ENCODE measurements around the gene PAFAH2.
A peak's percentile ranks its signal among the peaks of the same experiment; 100 is the strongest.

The PAFAH2 gene

DNA sequence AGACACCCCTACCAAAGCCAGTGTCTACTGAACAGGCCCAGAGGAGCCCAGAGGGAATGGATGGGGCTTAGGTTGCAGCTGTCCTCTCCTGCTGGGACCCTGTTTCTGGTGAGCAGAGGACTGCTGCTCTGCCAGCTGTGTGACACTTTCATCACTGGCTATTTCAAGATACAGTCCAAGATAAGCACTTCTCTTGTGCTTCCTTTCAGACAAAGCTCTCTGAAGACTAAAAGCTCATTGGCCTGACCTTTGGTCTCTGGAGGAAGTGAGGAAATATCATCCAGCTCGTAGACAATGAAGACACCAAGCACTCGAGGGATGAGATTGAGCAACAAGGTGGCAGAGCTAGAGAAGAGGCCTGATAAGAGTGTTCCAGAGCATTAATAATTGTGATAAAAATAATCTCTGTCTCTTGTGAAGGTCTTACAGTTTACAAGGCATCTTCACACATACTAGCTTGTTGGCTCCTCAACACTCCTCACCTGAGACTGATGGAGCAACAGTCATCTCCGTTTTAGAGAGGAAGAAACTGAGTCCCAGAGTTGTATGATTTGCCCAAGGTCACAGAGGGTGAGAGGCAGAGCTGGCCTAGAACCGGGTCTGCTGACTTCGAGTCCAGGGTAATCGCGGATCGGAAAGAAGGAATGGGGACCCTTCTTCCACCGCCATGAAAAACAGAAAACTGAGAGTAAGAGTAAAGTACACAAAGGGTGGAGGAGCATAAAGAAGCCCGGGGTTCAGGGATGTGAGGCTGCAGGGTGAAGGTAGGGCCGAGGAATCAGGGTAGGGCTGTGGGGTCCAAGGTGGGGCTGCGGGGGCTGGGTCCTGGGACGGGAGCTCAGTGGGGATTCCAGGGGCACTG lies 666 bp downstream of the PAFAH2 start:
- H3K4me1 ChIP-seq (ENCODE audit: low read length): peaks cover 12% of the 10 kb centered on the region
- H3K79me2 ChIP-seq (ENCODE audit: low read length): 0 out of 2 replicates have a peak, but pooled peaks cover 3% of the 10 kb centered on the region
- TF ChIP-seq, protein P1, sequence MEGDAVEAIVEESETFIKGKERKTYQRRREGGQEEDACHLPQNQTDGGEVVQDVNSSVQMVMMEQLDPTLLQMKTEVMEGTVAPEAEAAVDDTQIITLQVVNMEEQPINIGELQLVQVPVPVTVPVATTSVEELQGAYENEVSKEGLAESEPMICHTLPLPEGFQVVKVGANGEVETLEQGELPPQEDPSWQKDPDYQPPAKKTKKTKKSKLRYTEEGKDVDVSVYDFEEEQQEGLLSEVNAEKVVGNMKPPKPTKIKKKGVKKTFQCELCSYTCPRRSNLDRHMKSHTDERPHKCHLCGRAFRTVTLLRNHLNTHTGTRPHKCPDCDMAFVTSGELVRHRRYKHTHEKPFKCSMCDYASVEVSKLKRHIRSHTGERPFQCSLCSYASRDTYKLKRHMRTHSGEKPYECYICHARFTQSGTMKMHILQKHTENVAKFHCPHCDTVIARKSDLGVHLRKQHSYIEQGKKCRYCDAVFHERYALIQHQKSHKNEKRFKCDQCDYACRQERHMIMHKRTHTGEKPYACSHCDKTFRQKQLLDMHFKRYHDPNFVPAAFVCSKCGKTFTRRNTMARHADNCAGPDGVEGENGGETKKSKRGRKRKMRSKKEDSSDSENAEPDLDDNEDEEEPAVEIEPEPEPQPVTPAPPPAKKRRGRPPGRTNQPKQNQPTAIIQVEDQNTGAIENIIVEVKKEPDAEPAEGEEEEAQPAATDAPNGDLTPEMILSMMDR (IDR thresholded peaks at IDR 0.05; ENCODE audit: low read depth, low read length): no peak
- no peak for TF ChIP-seq EZH2phosphoT487 (IDR thresholded peaks at IDR 0.05; ENCODE audit: low read depth)
- no peaks in the 10 kb centered on the region for H4K20me1 ChIP-seq (ENCODE audit: insufficient read depth, low read length)
- H3K27me3 ChIP-seq (ENCODE audit: low read depth, low read length): no peaks in the 10 kb centered on the region
- peak overlapping the region; percentile 93 for H3K4me3 ChIP-seq (ENCODE audit: low read length)
- no peaks in the 10 kb centered on the region for H3K36me3 ChIP-seq (replicated peaks; ENCODE audit: low read depth, low read length)
- peak overlapping the region; percentile 96 for H3K4me2 ChIP-seq (ENCODE audit: low read length)
- H2AFZ ChIP-seq (ENCODE audit: low read depth, low read length): peak overlapping the region; percentile 22; the same call in 1 of the 2 replicates
- H3K27ac ChIP-seq (ENCODE audit: low read length): peak overlapping the region; percentile 51
- no peaks in the 10 kb centered on the region for H3K9me3 ChIP-seq (ENCODE audit: insufficient read depth, low read length)
- peak overlapping the region; percentile 86 for H3K9ac ChIP-seq (ENCODE audit: low read length)

DNA sequence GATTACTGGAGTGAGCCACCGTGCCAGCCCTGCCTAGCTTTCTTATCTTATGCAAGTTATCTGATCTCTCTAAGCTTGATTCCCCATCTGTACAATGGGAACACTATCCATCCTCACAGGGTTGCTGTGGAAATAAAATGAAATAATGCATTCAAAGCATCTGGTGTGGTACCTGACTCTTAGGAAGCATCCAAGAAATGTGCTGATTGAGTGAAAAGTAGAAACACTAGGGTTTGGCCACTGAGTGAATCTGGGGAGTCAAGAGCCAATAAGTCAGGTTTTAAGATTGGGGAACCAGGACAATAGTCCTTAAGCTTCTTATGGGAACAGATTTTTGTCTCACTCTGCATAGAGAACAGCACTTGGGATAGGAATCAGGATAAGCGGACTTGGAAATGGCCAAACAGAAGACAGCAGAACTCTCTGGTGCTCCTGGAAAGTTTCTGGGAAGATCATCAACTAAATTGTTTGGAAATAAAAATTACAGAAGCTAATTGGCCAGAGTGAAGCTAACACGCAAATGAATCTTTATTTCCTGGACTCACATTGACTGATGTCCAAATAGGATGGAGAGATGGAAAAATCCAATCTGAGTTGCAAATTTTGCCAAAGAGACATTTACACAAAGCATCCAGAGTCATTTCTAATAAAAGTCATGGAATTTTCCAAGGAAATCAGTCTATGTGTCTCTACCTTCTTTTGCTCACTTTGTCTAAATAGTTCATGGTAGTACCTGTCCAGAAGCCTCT lies 3.3 kb downstream of the PAFAH2 start:
- H3K27me3 ChIP-seq (ENCODE audit: low read depth, low read length): no peaks in the 10 kb centered on the region
- no peaks in the 10 kb centered on the region for H3K36me3 ChIP-seq (replicated peaks; ENCODE audit: low read depth, low read length)
- no peak for TF ChIP-seq EZH2phosphoT487 (IDR thresholded peaks at IDR 0.05; ENCODE audit: low read depth)
- TF ChIP-seq, protein P1 (IDR thresholded peaks at IDR 0.05; ENCODE audit: low read depth, low read length): no peak
- H3K9me3 ChIP-seq (ENCODE audit: insufficient read depth, low read length): no peaks in the 10 kb centered on the region
- H3K4me1 ChIP-seq (ENCODE audit: low read length): peaks cover 12% of the 10 kb centered on the region
- H2AFZ ChIP-seq (ENCODE audit: low read depth, low read length): no peak overlapping the region
- no peak overlapping the region for H3K4me3 ChIP-seq (ENCODE audit: low read length)
- no peak overlapping the region for H3K27ac ChIP-seq (ENCODE audit: low read length)
- H4K20me1 ChIP-seq (ENCODE audit: insufficient read depth, low read length): no peaks in the 10 kb centered on the region
- H3K79me2 ChIP-seq (ENCODE audit: low read length): 0 out of 2 replicates have a peak, but pooled peaks cover 3% of the 10 kb centered on the region
- no peak overlapping the region for H3K4me2 ChIP-seq (ENCODE audit: low read length)
- H3K9ac ChIP-seq (ENCODE audit: low read length): no peak overlapping the region

DNA sequence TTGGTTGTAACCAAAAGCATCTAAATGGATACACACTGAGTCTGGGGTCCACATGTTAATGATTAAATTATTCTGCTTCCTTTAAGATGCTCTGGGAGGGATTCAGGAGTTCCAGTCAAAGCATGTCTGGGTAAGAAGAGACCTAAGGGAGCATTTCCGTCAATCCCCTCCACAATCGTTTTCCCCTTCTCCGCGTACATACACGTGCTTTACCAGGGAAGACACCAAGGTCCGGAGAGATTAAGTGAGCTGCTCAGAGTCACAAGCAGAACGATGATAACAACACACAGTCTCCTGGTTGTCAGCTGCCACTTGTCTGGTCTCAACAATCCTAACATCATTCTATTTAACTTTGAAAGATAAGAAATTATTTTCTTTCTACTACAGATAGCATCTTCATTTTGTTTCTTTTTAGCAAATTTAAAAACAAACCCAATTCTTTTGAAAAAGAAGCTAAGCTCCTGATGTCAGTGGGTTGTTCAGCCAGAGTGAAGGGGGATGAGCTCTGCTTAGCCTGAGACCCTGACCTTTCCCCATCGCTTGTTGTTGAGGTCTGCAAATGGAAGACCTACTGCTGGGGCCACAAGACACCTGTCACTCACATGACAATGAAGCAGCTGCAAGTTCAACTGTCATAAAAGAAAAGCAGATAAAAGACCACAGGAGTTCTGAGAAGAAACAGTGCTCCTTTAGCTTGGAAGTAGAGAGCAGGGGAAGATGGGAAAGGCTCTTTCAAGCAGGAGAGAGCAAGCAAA lies 4.5 kb downstream of the PAFAH2 start:
- no peaks in the 10 kb centered on the region for H3K36me3 ChIP-seq (replicated peaks; ENCODE audit: low read depth, low read length)
- no peaks in the 10 kb centered on the region for H3K27me3 ChIP-seq (ENCODE audit: low read depth, low read length)
- H3K9ac ChIP-seq (ENCODE audit: low read length): no peak overlapping the region
- TF ChIP-seq, protein P1 (IDR thresholded peaks at IDR 0.05; ENCODE audit: low read depth, low read length): no peak
- no peak for TF ChIP-seq EZH2phosphoT487 (IDR thresholded peaks at IDR 0.05; ENCODE audit: low read depth)
- H3K79me2 ChIP-seq (ENCODE audit: low read length): 0 out of 2 replicates have a peak, but pooled peaks cover 3% of the 10 kb centered on the region
- no peak overlapping the region for H2AFZ ChIP-seq (ENCODE audit: low read depth, low read length)
- H3K9me3 ChIP-seq (ENCODE audit: insufficient read depth, low read length): no peaks in the 10 kb centered on the region
- no peaks in the 10 kb centered on the region for H4K20me1 ChIP-seq (ENCODE audit: insufficient read depth, low read length)
- no peak overlapping the region for H3K4me2 ChIP-seq (ENCODE audit: low read length)
- H3K27ac ChIP-seq (ENCODE audit: low read length): no peak overlapping the region
- H3K4me3 ChIP-seq (ENCODE audit: low read length): no peak overlapping the region
- H3K4me1 ChIP-seq (ENCODE audit: low read length): peaks cover 7% of the 10 kb centered on the region
